Astrocyte (in vitro differentiated cells and primary cell): ENCODE results near the gene MYCBPAP. TPM values are rescaled to one million over a fixed set of nuclear protein-coding genes. Genes with fewer than 3 reads are reported as not detected.

Experiments used
- DNase-seq: peaks from one replicate; pipeline ENCODE4 v3.0.0-alpha.2; 2010; ENCODE audit warnings: low read depth
- FAIRE-seq: peaks from 2 replicates; lab custom pipeline; 2011; peaks lifted over from hg19 to GRCh38; lab: Jason Lieb, UNC
- H2AFZ ChIP-seq: 2 replicates; pipeline ENCODE4 v1.6.0; 2012; ENCODE audit warnings: low read depth, low read length, inconsistent platforms
- H3K27ac ChIP-seq: 2 replicates; pipeline ENCODE4 v1.5.1; 2011; ENCODE audit warnings: low read depth, low read length, inconsistent platforms
- H3K27me3 ChIP-seq: 2 replicates; pipeline ENCODE4 v1.6.0; 2011; ENCODE audit warnings: low read length, inconsistent platforms; ENCODE audit not compliant: insufficient read depth
- H3K36me3 ChIP-seq: 2 replicates; pipeline ENCODE4 v1.5.1; 2011; ENCODE audit warnings: low read length, inconsistent platforms; ENCODE audit not compliant: insufficient read depth
- H3K4me1 ChIP-seq: 2 replicates; pipeline ENCODE4 v1.5.1; 2011; ENCODE audit warnings: low read length, inconsistent platforms; ENCODE audit not compliant: insufficient read depth
- H3K4me2 ChIP-seq: 2 replicates; pipeline ENCODE4 v1.6.0; 2012; ENCODE audit warnings: low read length, inconsistent platforms
- H3K4me3 ChIP-seq: 2 replicates; pipeline ENCODE4 v1.5.1; 2011; ENCODE audit warnings: low read depth, mild to moderate bottlenecking, low read length, inconsistent platforms; ENCODE audit not compliant: insufficient read depth
- H3K79me2 ChIP-seq: 2 replicates; pipeline ENCODE4 v1.6.0; 2012; ENCODE audit warnings: mild to moderate bottlenecking, low read length, inconsistent platforms; ENCODE audit not compliant: insufficient read depth
- H3K9ac ChIP-seq: 2 replicates; pipeline ENCODE4 v1.6.0; 2012; ENCODE audit warnings: mild to moderate bottlenecking, low read length, inconsistent platforms
- H3K9me3 ChIP-seq: 2 replicates; pipeline ENCODE4 v1.5.1; 2012; ENCODE audit warnings: low read depth, mild to moderate bottlenecking, low read length, inconsistent platforms; ENCODE audit not compliant: insufficient read depth
- H4K20me1 ChIP-seq: 2 replicates; pipeline ENCODE4 v1.6.0; 2012; ENCODE audit warnings: low read length, inconsistent platforms; ENCODE audit not compliant: insufficient read depth
- H3K27ac Mint-ChIP-seq: one replicate; pipeline ENCODE4 v1.8.0; 2021; ENCODE audit warnings: mild to moderate bottlenecking, mixed read lengths; ENCODE audit not compliant: unreplicated experiment
- H3K27me3 Mint-ChIP-seq: one replicate; pipeline ENCODE4 v1.8.0; 2021; ENCODE audit warnings: low read depth, mixed read lengths; ENCODE audit not compliant: unreplicated experiment
- H3K36me3 Mint-ChIP-seq: one replicate; pipeline ENCODE4 v1.8.0; 2021; ENCODE audit warnings: low read depth, mixed read lengths; ENCODE audit not compliant: unreplicated experiment
- H3K4me1 Mint-ChIP-seq: one replicate; pipeline ENCODE4 v1.8.0; 2021; ENCODE audit warnings: low read depth, mixed read lengths; ENCODE audit not compliant: unreplicated experiment
- H3K4me3 Mint-ChIP-seq: one replicate; pipeline ENCODE4 v1.8.0; 2021; ENCODE audit warnings: mild to moderate bottlenecking, moderate library complexity, mixed read lengths; ENCODE audit not compliant: unreplicated experiment
- H3K9me3 Mint-ChIP-seq: one replicate; pipeline ENCODE4 v1.8.0; 2021; ENCODE audit warnings: mild to moderate bottlenecking, mixed read lengths; ENCODE audit not compliant: unreplicated experiment
- CTCF ChIP-seq: IDR thresholded peaks from 2 replicates; pipeline ENCODE4 v1.5.1; 2011; ENCODE audit warnings: low read depth, mild to moderate bottlenecking, inconsistent platforms, low read length, moderate library complexity; ENCODE audit not compliant: insufficient read depth
- EZH2 ChIP-seq: IDR thresholded peaks from 2 replicates; pipeline ENCODE4 v1.6.1; 2012; ENCODE audit warnings: mild to moderate bottlenecking, low read length, inconsistent platforms; ENCODE audit not compliant: insufficient read depth
- total RNA-seq: library from RNA; stranded (reverse); gene quantifications from 2 replicates; pipeline ENCODE4 v1.2.1, GENCODE V29; 2021

The MYCBPAP gene
- total RNA-seq, 1 donor from 2014 or later = 1.4 TPM

GRCh38 chr17:50464121-50464520 lies 44.1 kb upstream of the MYCBPAP start:
- peaks cover 4% of the 10 kb centered on the region for H3K9me3 Mint-ChIP-seq

GRCh38 chr17:50464736-50465135 lies 43.5 kb upstream of the MYCBPAP start:
- Mint-ChIP-seq H3K27ac (no peak overlapping the region), H3K27me3 (peaks cover 11% of the 10 kb centered on the region), H3K9me3 (peaks cover 4% of the 10 kb centered on the region), H3K4me3 (no peak overlapping the region), H3K36me3 (peaks cover 27% of the 10 kb centered on the region), H3K4me1 (no peaks in the 10 kb centered on the region)
- Histone ChIP-seq H3K27me3 (peaks cover 9% of the 10 kb centered on the region), H4K20me1 (peaks cover under 1% of the 10 kb centered on the region), H3K4me2 (no peak overlapping the region), H3K9me3 (no peaks in the 10 kb centered on the region), H3K79me2 (no peaks in the 10 kb centered on the region), H3K36me3 (no peaks in the 10 kb centered on the region), H3K27ac (no peak overlapping the region), H3K9ac (no peak overlapping the region), H3K4me3 (no peak overlapping the region), H2AFZ (no peak overlapping the region), H3K4me1 (peaks cover 6% of the 10 kb centered on the region)
- TF ChIP-seq CTCF (no peak), EZH2 (no peak)
- DNase-seq = no peak
- no peak for FAIRE-seq

More at GRCh38 chr17:50464121-50464520, 44.1 kb upstream of the MYCBPAP start:
- no peaks in the 10 kb centered on the region for H3K9me3 ChIP-seq
- Mint-ChIP-seq H3K4me1 (peaks cover 3% of the 10 kb centered on the region), H3K36me3 (peaks cover 27% of the 10 kb centered on the region), H3K4me3 (no peak overlapping the region), H3K27me3 (peaks cover 11% of the 10 kb centered on the region), H3K27ac (no peak overlapping the region)
- no peak overlapping the region for H3K4me2 ChIP-seq
- H3K9ac ChIP-seq = no peak overlapping the region
- H3K79me2 ChIP-seq = no peaks in the 10 kb centered on the region
- H3K4me3 ChIP-seq = no peak overlapping the region
- H3K36me3 ChIP-seq = no peaks in the 10 kb centered on the region
- H3K27ac ChIP-seq = no peak overlapping the region
- DNase-seq (no peak), FAIRE-seq (no peak)
- H4K20me1 ChIP-seq = peaks cover 6% of the 10 kb centered on the region
- H3K4me1 ChIP-seq = peaks cover 6% of the 10 kb centered on the region
- H2AFZ ChIP-seq = no peak overlapping the region
- H3K27me3 ChIP-seq = peaks cover 9% of the 10 kb centered on the region
- no peak for TF ChIP-seq CTCF
- no peak for TF ChIP-seq EZH2

- no peak overlapping the region for H3K4me3 Mint-ChIP-seq
- H3K27ac ChIP-seq = no peak overlapping the region
Measured at GRCh38 chr17:50465171-50465570, 43.1 kb upstream of the MYCBPAP start.

More at GRCh38 chr17:50465171-50465570, 43.1 kb upstream of the MYCBPAP start:
- peaks cover 9% of the 10 kb centered on the region for H3K27me3 ChIP-seq
- peaks cover 4% of the 10 kb centered on the region for H3K9me3 Mint-ChIP-seq
- no peaks in the 10 kb centered on the region for H3K79me2 ChIP-seq
- H3K4me2 ChIP-seq = no peak overlapping the region
- peaks cover 6% of the 10 kb centered on the region for H3K4me1 ChIP-seq
- H3K27ac Mint-ChIP-seq = no peak overlapping the region
- no peaks in the 10 kb centered on the region for H3K9me3 ChIP-seq
- H3K4me3 ChIP-seq = no peak overlapping the region
- no peak for TF ChIP-seq CTCF
- TF ChIP-seq EZH2 = no peak
- no peak for DNase-seq
- peaks cover 4% of the 10 kb centered on the region for H4K20me1 ChIP-seq
- no peaks in the 10 kb centered on the region for H3K36me3 ChIP-seq
- no peak overlapping the region for H2AFZ ChIP-seq
- H3K36me3 Mint-ChIP-seq = peaks cover 27% of the 10 kb centered on the region
- H3K9ac ChIP-seq = no peak overlapping the region
- no peak for FAIRE-seq
- peaks cover 11% of the 10 kb centered on the region for H3K27me3 Mint-ChIP-seq
- no peaks in the 10 kb centered on the region for H3K4me1 Mint-ChIP-seq
